ENCODE data around the gene MYO18B.

The MYO18B gene

GRCh38 chr22:25852223-25852622, 110.2 kb downstream of the MYO18B start:
- no peak for DNase-seq (ENCODE audit: low read depth)

DNA sequence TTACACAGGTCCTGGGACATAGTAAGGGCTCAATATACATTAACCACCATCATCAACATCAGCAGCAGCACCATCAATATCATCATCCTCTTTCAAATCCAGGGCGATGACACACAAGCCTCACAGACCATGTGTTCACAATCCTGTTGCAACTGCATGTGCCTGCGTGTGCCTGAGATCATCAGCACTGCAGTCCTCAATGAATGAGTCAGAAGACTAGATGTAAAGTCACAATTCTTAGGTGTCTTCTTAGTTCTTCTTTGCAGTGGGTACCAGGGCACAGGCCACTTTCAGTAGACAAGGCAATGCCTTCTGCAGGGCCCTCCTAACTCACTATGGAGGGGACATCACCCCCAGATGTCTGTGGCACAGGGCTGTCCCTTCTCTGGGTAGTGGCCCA, 111.1 kb downstream of the MYO18B start:
- DNase-seq (ENCODE audit: low read depth), result no peak

DNA sequence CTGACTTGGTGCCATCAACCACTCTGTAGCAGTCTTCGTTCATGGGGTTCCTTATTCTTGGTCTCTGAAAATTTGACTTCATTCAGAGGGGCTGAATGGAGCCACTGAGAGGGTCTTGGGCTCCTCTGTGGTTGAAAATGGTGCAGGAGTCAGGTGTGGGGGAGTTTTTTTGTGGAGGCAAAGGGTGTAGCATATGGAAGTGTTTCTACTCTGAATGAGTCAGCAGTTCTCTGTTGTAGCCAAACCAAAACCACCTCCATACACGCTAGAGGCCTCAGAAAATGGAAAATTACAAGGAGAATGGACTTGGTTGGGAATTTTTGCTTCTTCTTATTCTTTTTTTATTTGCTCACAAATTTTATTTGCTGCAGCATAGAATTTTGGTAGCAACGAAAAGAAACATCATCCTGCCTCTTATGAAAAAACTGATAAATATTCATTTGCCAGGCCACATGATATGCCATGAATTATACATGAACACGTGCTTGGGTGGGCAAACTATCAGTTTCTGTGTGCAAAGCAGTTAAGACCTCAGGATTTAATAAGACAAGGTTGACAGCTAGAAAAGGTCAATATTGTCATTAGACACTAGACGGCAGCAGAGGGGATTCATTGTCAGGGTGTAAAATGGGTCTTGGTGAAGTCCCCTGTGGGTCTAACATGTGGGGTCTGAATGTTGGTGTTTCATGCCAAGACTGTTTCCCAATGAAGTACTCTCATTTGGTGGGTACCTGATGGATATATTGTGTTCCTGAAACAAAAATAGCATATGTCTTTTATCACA, 111.7 kb downstream of the MYO18B start:
- DNase-seq (ENCODE audit: low read depth), result no peak

GRCh38 chr22:25869771-25870170, 127.8 kb downstream of the MYO18B start:
- DNase-seq (ENCODE audit: low read depth), result no peak

DNA sequence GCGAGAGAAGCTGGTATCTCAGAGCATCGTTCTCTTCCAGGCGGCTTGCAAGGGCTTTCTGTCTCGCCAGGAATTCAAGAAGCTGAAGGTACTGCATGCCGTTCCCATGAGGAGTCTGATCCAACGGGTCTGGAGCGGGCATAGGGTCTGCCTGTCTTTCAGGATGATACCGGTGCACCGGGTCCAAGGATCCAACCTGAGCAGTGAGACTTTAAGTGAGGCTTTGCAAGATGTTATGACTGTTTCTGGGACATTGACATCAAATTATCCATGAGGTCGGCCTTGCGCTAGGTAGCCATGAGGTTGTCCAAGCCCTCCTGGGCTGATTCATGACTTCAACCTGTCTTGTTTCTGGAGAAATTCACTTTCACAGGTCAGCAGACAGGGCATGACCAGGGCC, 132.3 kb downstream of the MYO18B start:
- no peak for DNase-seq (ENCODE audit: low read depth)

GRCh38 chr22:25875461-25875860, 133.5 kb downstream of the MYO18B start:
- no peak for DNase-seq (ENCODE audit: low read depth)

DNA sequence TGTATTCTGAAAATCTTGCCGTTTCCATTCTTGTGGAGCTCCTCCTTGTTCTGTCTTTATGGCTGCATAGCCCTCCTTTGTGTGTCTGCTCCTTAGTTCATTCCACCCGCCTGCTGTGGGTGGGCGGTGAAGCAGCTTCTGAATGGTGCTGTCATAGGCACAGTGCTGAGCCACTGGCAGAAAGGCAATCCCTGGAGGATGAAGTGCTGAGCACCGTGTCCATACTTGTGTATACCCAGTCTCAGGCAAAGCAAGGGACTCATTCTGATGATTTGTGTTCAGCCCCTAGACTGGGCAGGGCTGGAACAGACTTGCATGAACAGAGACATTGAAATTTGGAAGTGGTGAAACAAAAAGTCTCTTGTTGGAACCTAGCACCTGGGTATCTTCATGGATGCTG, 134.9 kb downstream of the MYO18B start:
- DNase-seq (ENCODE audit: low read depth), result no peak

- DNase-seq (ENCODE audit: low read depth), result no peak
These were observed 136.9 kb downstream of the MYO18B start for GRCh38 chr22:25878933-25879332.

GRCh38 chr22:25880524-25880923, 138.5 kb downstream of the MYO18B start:
- DNase-seq (ENCODE audit: low read depth), result no peak

- DNase-seq (ENCODE audit: low read depth), result no peak
These were observed 139.3 kb downstream of the MYO18B start for GRCh38 chr22:25881210-25881755.

DNA sequence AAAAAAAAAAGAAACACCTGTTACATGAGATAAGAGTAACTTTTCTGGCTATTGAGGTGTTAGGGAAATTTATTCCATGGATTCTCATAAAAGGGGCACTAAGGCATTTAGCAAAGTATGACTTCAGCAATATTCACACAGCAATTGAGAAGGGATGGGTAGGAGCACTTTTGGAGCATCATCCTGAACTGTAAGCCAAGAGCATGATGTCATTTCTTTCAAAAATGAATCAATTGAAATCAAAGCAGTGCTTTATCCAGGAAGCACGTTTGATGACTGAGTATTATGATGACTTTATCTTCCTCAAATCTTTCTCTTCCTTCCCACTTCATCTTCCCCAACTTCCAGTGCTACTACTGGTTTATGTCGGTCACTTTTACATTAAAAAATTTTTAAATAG, 140.4 kb downstream of the MYO18B start:
- no peak for DNase-seq (ENCODE audit: low read depth)

- DNase-seq (ENCODE audit: low read depth), result no peak
These were observed 141.6 kb downstream of the MYO18B start for GRCh38 chr22:25883482-25884033.

- no peak for DNase-seq (ENCODE audit: low read depth)
These were observed 142.1 kb downstream of the MYO18B start for GRCh38 chr22:25884121-25884520.

DNA sequence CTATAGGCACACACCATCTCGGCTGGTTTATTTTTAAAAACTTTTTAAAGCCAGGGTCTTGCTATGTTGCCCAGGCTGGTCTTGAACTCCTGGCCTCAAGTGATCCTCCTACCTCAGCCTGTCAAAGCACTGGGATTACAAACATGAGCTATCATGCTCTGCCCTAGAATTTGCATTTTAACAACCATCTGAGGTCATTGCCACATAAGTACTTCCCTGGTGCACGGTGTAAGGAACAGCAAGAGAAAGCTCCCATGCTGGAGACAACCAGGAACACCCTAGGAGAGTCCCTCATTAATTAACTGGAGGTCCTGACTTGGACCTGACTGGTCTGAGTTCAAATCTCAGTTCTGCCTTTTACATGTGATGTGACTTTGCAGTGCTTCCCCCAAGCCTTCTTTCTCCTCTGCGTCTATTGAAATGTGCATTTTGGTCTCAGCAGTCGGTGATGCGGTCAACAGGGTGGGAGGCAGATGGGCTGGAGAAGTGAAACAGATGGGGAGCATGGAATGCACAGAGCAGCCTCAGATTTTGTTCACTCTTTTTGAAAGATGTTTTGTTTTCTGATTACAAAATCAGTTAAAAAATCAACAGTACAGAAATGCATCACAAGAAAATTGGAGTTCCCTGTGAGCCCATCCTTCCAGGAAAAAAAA, 146.5 kb downstream of the MYO18B start:
- DNase-seq (ENCODE audit: low read depth), result no peak

DNA sequence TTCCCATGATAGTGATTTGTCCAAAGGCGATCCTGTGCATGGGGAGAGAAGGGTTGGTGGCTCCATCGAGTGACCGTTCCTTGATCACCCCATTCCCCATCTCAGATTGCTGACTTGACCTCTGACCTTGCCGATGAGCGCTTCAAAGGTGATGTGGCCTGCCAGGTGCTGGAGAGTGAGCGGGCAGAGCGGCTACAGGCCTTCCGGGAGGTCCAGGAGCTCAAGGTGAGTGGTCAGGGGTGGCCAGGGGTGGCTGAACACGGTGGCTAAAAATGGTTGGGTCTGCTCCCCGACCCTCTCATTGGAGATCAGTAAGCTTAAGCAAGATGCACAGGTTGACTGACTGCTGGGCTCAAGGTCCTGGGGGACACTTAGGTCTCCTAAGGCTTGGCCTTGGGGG, 148.7 kb downstream of the MYO18B start:
- no peak for DNase-seq (ENCODE audit: low read depth)

- DNase-seq (ENCODE audit: low read depth), result no peak
These were observed 150.7 kb downstream of the MYO18B start for GRCh38 chr22:25892678-25893077.

DNA sequence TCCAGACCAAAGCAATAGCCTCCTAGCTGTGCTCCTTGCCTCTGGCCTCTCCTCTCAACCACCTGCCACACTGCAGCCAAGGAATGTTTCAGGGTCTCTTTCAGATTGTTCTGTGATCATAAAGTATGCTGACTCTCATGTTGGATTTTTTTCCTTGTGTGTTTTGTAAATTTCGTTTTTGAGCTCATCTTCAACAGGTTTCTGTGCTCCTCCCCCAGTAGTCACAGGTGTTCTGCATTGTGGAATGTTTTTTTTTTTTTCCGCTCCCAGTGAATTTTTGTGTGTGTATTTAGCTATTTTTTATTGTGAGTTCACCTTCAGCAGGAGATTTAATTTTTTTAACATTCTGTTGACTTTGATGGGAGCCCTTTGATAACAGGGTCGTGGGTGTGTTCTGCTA, 153.7 kb downstream of the MYO18B start:
- no peak for DNase-seq (ENCODE audit: low read depth)

DNA sequence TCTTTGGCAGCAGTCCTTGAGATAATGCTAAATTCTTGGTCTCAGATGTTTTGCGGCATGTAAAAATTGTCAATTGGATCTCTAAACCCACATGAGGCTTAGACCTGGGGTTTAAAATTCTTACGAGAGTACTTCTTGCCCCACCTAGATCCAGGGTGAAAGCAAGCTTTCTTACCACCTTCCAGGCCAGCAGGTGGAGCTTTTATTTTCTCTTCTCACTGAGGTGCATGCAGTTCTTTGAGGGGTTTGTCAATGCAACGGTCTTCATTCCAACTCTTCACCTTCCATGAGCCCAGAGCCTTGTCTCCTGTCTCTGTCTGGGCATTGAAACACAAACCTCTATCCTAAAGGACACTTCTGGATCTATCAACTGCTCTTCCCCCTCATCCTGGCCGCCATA, 154.1 kb downstream of the MYO18B start:
- DNase-seq (ENCODE audit: low read depth), result no peak

- DNase-seq (ENCODE audit: low read depth), result no peak
These were observed 154.6 kb downstream of the MYO18B start for GRCh38 chr22:25896592-25896991.

GRCh38 chr22:25898707-25899365, 156.8 kb downstream of the MYO18B start:
- DNase-seq (ENCODE audit: low read depth), result no peak

GRCh38 chr22:25899566-25899965, 157.6 kb downstream of the MYO18B start:
- DNase-seq (ENCODE audit: low read depth), result no peak

- DNase-seq (ENCODE audit: low read depth), result no peak
These were observed 158.4 kb downstream of the MYO18B start for GRCh38 chr22:25900390-25900789.

GRCh38 chr22:25900880-25901279, 158.9 kb downstream of the MYO18B start:
- no peak for DNase-seq (ENCODE audit: low read depth)

Measured in amniotic epithelial cell (primary cell).